ENCODE data around the gene SATB1.
A peak's percentile ranks its signal among the peaks of the same experiment; 100 is the strongest.

SATB1 gene

GRCh38 chr3:18402239-18402799, 22.8 kb downstream of the SATB1 start:
- Mint-ChIP-seq H3K36me3 (ENCODE audit: low read depth) (peaks cover 22% of the 10 kb centered on the region), H3K27me3 (ENCODE audit: low read depth, poor library complexity) (no peaks in the 10 kb centered on the region), H3K4me3 (no peak overlapping the region), H3K9me3 (no peaks in the 10 kb centered on the region), H3K4me1 (no peaks in the 10 kb centered on the region), H3K27ac (no peak overlapping the region)
- TF ChIP-seq, protein P1, sequence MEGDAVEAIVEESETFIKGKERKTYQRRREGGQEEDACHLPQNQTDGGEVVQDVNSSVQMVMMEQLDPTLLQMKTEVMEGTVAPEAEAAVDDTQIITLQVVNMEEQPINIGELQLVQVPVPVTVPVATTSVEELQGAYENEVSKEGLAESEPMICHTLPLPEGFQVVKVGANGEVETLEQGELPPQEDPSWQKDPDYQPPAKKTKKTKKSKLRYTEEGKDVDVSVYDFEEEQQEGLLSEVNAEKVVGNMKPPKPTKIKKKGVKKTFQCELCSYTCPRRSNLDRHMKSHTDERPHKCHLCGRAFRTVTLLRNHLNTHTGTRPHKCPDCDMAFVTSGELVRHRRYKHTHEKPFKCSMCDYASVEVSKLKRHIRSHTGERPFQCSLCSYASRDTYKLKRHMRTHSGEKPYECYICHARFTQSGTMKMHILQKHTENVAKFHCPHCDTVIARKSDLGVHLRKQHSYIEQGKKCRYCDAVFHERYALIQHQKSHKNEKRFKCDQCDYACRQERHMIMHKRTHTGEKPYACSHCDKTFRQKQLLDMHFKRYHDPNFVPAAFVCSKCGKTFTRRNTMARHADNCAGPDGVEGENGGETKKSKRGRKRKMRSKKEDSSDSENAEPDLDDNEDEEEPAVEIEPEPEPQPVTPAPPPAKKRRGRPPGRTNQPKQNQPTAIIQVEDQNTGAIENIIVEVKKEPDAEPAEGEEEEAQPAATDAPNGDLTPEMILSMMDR (IDR thresholded peaks at IDR 0.05), result no peak
- DNase-seq, result no peak

DNA sequence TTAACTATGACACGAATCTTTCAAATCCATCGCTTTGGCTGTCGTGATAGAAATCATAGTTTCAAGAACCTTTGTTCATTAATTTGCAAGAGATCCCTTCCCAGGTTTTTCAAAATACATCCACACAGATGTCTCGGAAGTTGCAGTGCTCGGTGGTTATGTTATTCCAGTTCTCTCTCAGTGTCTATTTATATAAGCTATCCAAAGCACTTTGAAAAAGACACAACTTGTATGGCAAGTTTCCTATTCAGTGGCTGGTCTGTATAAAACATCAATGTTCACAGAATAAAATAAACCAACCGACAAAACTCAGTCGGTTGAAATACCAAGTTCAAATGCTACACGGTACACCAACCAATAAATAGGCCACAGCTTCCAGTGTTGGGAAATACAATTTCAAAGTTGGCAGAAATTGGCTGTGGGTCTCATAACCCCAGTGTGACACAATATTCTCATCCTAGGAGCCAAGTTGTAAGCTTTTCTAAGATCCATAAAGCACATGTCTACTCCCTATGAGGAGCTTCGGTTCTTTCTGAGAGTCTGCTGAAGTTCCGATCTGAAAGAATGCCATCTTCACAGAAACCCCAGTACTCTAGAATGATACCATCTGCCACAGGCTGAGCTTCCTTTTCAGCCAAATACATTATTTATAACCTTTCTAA, 23.7 kb downstream of the SATB1 start:
- Mint-ChIP-seq H3K4me3 (no peak overlapping the region), H3K9me3 (no peaks in the 10 kb centered on the region), H3K27me3 (ENCODE audit: low read depth, poor library complexity) (no peaks in the 10 kb centered on the region), H3K27ac (no peak overlapping the region), H3K36me3 (ENCODE audit: low read depth) (peaks cover 30% of the 10 kb centered on the region), H3K4me1 (no peaks in the 10 kb centered on the region)
- no peak for DNase-seq
- TF ChIP-seq, protein P1 (IDR thresholded peaks at IDR 0.05), result no peak

- TF ChIP-seq, protein P1 (IDR thresholded peaks at IDR 0.05), result no peak
Observed at GRCh38 chr3:18398448-18398847, 26.7 kb downstream of the SATB1 start.

DNA sequence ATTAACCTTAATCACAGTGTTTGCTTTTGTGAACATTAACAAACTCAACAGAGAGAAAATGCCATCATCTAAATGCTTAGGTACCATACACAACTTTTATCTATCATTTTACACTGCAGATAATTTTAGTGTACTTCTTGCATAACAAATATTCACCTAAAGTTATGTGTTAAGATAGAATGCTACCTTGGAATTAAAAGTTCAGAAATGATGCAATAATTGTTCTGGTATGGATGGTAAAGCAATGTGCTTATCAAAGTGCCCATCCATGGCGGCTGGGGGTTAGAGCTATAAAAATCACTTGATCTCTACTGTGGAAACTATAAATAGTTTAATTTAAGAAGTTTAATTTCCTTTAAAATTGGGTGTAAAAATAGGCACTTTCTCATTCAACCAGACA, 28.7 kb downstream of the SATB1 start:
- H3K27ac Mint-ChIP-seq, result no peak overlapping the region
- peaks cover 57% of the 10 kb centered on the region for H3K36me3 Mint-ChIP-seq (ENCODE audit: low read depth)
- no peak overlapping the region for H3K4me3 Mint-ChIP-seq

More at GRCh38 chr3:18398448-18398847, 26.7 kb downstream of the SATB1 start:
- Mint-ChIP-seq H3K36me3 (ENCODE audit: low read depth) (peaks cover 51% of the 10 kb centered on the region), H3K27me3 (ENCODE audit: low read depth, poor library complexity) (no peaks in the 10 kb centered on the region), H3K4me3 (no peak overlapping the region), H3K27ac (no peak overlapping the region), H3K4me1 (no peaks in the 10 kb centered on the region), H3K9me3 (no peaks in the 10 kb centered on the region)
- no peak for DNase-seq

GRCh38 chr3:18394384-18394995, 30.6 kb downstream of the SATB1 start:
- Mint-ChIP-seq H3K27me3 (ENCODE audit: low read depth, poor library complexity) (no peaks in the 10 kb centered on the region), H3K9me3 (no peaks in the 10 kb centered on the region), H3K27ac (peak overlapping the region; percentile 4), H3K4me1 (no peaks in the 10 kb centered on the region), H3K36me3 (ENCODE audit: low read depth) (peaks cover 43% of the 10 kb centered on the region), H3K4me3 (no peak overlapping the region)
- DNase-seq, result no peak
- TF ChIP-seq, protein P1 (IDR thresholded peaks at IDR 0.05), result no peak

More for the DNA sequence above, 28.7 kb downstream of the SATB1 start:
- Mint-ChIP-seq H3K4me1 (no peaks in the 10 kb centered on the region), H3K9me3 (no peaks in the 10 kb centered on the region), H3K27me3 (ENCODE audit: low read depth, poor library complexity) (no peaks in the 10 kb centered on the region)
- TF ChIP-seq, protein P1 (IDR thresholded peaks at IDR 0.05), result no peak
- DNase-seq, result no peak
